ENCODE measurements around the gene INSIG1.

The INSIG1 gene

DNA sequence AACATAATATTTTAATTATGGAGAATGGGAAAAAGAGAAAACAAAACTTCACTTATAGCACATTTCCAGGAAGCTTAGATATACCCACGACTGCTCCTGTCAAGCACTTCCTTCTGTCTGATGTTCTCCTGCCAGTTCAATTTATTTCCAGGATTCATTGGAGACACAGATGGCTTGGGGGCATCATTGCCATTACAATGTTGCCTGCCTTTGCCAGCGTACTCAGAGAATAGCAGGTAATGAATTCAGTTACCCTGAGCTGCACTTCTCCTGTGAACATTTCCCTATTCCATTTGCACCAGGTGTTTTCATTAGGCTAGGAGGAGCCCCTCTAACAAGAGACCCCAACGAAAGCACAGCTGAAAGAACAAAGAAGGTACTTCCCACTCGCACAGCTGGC lies 33.7 kb downstream of the INSIG1 start:
- DNase-seq: no peak

DNA sequence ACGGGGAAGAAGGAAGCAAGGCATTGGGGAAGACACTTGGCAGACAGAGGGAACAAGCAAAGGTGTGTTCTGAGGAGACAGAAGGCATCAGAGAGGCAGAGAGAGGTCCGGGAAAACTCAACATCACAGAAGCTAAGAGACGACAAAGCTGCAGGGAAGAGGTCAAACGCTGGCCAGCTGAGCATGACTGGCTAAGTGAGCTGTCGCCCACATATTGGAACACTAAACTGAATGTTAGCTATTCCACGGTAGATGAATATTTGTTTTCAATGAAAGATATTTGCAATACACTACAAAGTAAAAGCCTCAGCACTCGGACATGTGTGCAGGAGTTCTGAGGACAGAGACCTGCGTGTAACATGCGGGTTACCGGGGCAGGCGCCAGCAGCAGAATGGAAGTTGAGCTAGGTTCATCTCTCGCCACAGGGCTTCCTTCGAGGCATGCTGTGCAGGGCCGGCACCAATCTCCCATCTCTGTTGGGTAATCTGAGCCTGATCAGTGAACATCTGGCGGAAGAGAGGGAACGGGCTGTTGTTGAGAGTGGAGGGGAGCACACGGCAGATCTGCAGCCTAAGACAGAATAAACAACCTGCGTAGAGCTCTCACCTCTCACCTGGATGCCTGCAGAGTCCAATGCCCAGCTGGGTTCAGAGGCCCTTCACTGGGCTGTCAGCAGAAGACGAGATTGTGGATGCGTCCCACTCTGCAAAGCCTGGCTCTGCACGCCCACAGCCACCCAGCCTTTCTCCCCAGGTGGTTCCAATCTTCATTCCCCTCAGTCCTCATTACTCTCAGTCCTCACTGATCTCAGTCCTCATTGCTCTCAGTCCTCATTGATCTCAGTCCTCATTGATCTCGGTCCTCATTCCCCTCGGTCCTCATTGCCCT lies 35.9 kb downstream of the INSIG1 start:
- DNase-seq: no peak

GRCh38 chr7:155336812-155337602 lies 39.3 kb downstream of the INSIG1 start:
- no peak for DNase-seq

GRCh38 chr7:155337946-155338631 lies 40.4 kb downstream of the INSIG1 start:
- no peak for DNase-seq

GRCh38 chr7:155338632-155339320 lies 41.1 kb downstream of the INSIG1 start:
- DNase-seq: peak in 2 of 5 experiments; percentile 51 to 55

- no peak for DNase-seq
Observed at GRCh38 chr7:155339474-155339873, 41.8 kb downstream of the INSIG1 start.

GRCh38 chr7:155340071-155340531 lies 42.4 kb downstream of the INSIG1 start:
- DNase-seq: no peak

DNA sequence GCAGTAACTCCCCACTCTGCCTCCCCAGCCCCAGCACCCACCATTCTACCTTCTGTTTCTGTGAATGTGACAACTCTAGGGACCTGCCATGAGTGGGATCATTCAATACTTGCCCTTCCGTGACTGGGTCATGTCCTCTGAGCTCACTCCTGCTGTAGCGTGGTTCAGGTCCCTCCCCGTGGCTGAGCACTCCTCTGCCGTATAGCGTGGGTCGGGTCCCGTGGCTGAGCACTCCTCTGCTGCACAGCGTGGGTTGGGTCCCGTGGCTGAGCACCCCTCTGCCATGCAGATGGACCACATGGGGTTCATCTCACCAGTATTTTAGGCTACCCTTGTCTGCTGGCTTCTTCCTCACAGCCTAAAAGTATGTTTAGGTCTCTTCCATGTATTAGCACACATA lies 43.0 kb downstream of the INSIG1 start:
- no peak for DNase-seq

DNA sequence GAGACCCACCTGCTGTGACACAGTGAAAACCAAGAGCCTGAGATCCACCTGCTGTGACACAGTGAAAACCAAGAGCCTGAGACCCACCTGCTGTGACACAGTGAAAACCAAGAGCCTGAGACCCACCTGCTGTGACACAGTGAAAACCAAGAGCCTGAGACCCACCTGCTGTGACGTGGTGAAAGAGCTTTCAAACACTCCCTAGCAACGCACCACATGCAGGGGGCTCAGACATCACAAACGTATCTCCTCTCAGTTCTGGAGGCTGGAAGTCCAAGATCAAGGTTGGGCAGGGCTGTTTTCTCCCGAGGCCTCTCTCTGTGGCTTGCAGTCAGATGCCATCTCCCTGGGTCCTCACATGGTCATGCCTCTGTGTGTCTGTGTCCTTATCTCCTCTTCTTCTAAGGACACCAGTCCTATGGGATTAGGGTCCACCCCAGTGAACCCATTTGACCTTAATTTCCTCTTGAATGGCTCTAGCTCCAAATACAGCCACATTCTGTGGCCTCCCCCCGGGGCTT lies 43.8 kb downstream of the INSIG1 start:
- DNase-seq: no peak

GRCh38 chr7:155342313-155342712 lies 44.6 kb downstream of the INSIG1 start:
- DNase-seq: no peak

DNA sequence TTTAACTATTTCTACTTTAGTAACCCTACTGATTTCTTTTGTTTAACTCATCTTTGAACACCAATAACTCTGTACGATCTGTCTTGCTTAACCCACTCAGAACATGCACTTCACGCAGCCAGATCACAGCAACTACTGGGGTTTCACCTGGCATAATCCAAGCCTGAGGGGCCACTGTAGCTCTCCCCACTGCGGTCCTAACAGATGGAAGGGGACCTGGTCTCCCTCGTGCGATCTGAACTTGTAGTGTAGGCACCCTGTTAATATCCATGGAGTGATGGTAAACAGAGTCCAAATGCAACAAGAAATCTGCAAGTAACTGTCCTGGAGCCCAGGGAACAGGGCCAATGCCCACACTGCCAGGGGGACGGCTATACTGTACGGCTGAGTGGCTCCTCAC lies 45.5 kb downstream of the INSIG1 start:
- no peak for DNase-seq

DNA sequence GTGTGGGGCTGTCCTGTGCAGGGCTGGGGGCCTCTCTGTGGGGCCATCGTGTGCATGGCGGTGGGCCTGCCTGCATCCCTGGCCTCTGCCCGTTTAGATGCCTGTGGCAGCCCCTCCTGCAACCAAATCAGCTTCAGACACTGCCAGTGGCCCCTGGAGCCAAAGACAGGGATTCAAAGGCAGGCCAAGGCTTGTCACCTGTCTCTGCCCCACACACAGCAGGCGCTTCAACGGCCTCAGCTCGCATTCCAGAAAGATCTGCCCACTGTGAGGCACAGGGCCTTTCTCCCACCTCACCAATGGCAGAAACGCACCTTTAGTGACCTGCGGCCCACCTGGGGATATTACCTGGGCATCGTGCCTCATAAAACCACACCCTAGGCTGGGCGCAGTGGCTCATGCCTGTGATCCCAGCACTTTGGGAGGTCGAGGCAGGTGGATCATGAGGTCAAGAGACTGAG lies 46.0 kb downstream of the INSIG1 start:
- DNase-seq: no peak

DNA sequence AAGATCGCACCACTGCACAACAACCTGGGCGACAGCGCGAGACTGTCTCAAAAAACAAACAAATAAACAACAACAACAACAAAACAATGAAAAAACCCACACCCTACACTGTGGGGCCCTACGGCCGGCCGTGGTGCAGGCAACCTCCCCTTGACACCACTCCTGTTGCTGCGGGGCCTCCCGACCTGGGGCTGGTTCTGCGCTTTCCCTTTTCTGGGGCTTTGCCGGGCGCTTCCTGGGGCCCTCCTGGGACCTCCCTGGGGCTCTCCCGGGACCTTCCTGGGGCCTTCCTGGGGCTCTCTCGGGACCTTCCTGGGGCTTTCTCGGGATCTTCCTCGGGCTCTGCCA lies 46.6 kb downstream of the INSIG1 start:
- no peak for DNase-seq

GRCh38 chr7:155344618-155345433 lies 47.1 kb downstream of the INSIG1 start:
- DNase-seq: peak; percentile 67 to 83 (median 74)

GRCh38 chr7:155345490-155345889 lies 47.8 kb downstream of the INSIG1 start:
- DNase-seq: no peak

DNA sequence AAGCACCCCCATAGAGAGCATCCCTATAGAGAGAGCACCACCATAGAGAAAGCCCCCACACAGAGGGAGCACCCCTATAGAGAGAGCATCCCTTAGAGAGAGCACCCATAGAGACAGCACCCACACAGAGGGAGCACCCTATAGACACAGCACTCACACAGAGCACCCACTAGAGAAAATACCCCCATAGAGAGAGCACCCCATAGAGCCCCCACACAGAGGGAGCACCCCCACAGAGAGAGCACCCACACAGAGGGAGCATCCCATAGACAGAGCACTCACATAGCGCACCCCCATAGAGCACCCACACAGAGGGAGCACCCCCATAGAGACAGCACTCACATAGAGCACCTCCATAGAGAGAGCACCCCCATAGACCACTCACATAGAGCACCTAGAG lies 48.6 kb downstream of the INSIG1 start:
- DNase-seq: no peak

DNA sequence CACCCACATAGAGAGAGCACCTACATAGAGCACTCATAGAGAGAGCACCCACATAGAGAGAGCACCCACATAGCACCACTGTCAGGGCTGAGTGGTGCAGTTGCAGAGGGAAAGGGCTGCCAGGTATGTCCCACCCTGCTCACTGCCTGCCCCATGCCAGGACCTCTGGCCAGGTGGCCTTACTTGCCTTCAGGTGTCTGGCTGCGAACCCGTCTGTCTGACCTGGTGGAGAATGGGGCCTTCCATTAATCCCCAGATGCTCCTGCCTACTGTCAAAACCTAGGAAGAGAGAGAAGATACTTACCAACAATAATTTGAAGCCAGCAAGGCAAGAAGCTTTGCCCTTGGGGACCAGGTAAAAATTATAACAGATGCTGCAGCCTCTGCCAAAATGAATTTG lies 51.1 kb downstream of the INSIG1 start:
- DNase-seq: no peak

DNA sequence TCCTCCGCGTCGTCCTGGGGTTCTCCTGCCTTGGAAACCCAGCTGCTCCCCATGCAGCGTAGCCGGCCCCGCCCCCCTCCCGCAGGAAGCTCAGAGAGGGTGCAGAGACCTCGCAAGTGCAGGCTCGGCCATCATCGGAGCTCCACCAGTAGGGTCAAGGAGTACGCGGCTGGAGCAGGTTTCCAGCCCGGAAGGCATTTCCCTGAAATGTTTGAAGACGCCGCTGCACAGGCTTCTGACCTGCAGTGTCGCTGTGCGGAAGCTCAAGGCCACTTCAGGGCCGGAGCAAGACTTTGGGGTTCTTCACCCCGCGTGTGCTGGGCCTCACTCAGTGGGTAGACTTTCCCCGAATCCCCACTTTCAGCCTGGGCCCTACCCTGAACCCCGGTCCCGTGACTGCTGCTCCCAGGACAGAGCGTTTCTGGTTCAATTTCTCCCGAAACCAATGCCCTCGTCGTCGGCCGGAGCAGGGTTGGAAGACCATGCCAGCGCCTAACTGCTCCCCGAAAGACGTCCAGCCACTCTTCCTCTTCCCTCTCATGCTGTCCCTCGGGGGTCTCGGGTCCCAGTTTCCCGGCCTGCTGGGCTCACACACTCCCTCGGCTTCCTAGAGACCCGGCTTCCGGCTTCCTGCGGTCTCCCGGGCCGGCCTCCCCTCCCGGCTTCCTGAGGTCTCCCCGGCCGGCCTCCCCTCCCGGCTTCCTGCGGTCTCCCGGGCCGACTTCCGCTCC lies 52.1 kb downstream of the INSIG1 start:
- no peak for DNase-seq

- no peak for DNase-seq
Observed at GRCh38 chr7:155351120-155351870, 53.6 kb downstream of the INSIG1 start.
